ENCODE data around the gene ADGRD1.

ADGRD1 gene

DNA sequence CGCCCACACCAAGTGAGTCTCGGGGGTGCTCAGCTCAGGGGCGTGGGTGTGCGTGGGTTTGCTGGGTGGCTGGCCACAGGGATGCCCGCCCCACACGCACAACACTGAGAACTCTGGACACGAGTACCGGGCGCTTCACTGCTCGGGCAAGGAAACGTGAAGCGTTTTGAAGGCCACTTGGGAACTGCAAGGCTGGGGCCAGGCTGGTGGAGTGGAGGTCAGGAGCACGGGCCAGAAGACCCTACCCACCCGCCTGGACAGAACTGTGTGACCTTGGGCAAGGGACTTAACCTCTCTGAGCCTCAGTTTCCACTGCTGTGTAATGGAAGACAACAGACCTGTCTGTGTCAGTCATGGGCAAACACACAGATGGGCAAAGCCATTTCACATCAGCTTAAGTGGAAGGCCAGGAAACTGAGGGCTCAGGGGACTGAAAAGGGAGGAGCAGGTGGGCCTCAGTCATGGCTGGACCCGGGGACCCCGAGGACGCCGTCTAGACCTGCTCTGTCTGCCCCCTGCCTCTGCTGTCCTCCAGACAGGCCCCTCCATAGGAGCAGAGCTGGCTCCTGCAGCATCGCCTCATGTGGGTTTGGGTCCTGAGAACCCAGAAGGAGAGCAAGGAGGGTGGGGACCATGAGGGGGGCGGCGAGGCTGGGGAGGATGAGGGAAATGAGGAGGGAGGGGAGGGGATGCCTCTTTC is 52.5 kb downstream of the ADGRD1 start:
- no peak for DNase-seq (ENCODE audit: low read depth in 2 of 3, low spot score in 1 of 3)

- DNase-seq (ENCODE audit: low read depth in 2 of 3, low spot score in 1 of 3): no peak
Measured at GRCh38 chr12:131007031-131007739, 53.5 kb downstream of the ADGRD1 start.

GRCh38 chr12:131007740-131008117 is 54.0 kb downstream of the ADGRD1 start:
- no peak for DNase-seq (ENCODE audit: low read depth in 2 of 3, low spot score in 1 of 3)

GRCh38 chr12:131008131-131008912 is 54.6 kb downstream of the ADGRD1 start:
- DNase-seq (ENCODE audit: low read depth in 2 of 3, low spot score in 1 of 3): no peak

DNA sequence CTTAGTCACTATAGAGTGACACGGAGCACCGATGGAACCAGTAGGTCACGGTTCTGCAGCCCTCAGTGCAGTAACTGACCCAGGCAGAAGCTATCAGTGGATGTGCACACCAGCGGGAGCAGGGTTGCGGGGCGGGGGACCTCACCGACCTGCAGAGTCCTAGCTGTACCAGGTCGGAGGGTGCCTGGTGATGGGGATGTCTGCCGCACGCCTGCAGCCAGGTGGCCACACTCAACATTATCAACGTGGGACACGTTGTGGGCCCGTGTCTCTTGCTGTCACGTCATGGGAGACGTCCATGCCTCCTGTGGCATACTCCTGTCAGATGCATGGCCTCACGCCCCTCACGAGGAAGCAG is 55.2 kb downstream of the ADGRD1 start:
- no peak for DNase-seq (ENCODE audit: low read depth in 2 of 3, low spot score in 1 of 3)

DNA sequence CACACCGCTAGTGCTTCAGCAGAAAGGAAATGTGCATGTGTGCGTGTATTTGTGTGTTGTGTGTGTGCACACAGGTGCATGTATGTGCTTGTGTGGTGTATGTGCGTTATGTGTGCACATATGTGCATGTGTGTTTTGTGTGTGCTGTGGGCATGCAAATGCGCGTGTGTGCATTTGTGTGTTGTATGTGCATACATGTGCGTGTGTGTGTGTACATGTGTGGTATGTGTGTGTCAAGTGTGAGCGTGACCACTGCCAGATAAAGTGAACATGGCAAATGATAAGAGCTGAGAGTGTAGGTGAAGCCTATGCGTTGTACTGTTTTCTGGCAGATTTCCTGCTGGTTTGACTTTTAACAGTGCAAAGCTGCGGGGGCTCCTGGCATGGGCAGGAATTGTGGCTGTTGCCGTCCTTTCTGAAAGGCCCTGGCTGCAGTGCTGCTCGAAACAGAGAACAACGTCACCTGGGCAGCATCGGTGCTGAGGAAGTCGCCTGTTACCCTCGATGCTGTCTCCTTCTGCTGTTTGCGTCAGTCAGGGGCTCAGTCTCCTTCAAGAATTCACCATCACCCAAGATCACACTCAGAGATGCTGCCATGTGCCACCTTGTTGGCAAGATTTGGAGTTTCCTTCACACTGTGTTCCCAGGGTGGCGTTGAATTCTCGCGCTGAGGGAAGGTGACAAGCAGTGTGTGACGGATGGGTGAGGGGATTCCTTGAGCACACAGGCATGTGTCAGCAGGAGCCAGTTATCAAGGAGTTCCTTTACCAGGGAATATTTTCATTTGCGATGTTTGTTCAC is 56.1 kb downstream of the ADGRD1 start:
- no peak for DNase-seq (ENCODE audit: low read depth in 2 of 3, low spot score in 1 of 3)

GRCh38 chr12:131010396-131011131 is 56.9 kb downstream of the ADGRD1 start:
- no peak for DNase-seq (ENCODE audit: low read depth in 2 of 3, low spot score in 1 of 3)

DNA sequence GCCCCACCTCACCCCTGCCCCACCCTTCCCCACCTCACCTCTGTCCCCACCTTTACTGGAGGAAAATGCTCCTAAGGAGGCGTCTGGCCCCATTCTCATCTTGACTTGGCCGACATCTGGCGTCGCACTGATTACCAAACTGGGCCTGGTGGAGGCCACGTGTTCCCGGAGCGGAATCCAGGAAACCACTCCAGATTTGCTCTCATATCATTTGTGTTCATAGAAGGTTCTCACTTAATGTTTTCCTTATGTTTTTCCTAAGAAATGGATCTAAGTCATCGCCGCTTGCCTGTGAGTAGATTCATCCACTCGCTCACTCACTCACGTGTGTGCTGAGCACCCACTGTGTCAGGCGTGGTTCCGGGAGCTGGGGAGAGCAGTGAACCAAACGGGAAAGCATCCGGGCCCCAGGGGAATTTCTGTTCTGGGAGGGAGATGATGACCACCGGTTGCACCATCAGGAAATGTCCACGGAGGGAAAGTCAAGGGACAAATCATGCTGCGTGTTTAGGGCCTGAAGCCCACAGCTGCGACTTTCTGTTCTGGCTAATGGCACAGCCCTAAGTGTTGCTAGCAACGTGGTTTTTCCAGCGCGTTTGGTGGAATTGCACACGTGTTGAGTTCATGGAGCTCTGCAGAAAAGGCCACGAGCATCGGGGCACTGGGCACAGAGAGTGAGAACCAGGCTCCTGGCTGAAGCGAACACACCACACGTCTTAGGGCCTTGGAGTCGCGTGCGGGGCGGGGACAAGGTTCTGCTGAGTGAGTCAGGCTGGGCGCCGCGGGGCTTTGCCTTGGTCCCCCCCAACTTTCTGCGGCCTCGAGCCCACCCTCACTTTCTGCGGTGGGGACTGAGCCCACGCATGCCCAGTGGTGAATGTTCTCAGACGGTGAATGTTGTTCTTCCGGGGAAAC is 57.7 kb downstream of the ADGRD1 start:
- DNase-seq (ENCODE audit: low read depth in 2 of 3, low spot score in 1 of 3): no peak

DNA sequence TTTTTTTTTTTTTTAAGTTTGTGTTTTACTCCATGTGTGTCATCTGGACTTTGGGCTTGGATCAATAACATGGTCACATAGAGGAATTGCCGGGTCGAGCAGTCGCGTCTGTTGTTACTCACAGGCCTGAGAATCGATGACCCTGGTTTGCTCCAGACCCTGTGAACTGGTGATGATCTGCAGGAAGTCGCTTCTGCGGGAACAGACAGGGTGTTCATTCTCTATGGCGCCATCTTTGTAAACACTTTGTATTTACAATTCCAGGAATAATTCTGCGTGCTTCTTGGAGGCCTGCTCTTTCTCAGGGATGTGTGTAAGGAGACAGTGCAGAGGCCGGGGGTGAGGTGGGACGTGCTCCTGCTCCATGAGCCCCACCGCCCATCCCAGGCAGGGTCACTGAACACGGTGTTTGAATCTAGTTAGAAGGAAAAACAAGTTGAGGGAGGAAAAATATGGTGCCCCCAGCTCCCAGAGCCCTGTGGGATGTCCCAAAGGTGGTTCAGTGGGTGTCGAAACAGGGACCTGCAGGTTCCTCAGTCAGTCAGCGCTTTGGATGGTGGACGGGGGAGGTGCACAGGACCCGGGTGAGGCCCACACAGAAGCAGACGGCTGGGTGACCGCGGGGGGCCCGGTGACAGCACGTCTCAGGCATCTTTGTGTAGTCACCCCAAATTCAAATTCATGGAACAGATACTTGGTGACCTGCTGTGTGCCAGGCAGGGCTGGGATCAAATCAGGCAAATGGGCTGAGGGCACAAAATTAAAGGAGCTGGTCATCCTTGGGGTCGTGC is 58.8 kb downstream of the ADGRD1 start:
- DNase-seq (ENCODE audit: low read depth in 2 of 3, low spot score in 1 of 3): no peak

GRCh38 chr12:131013118-131013517 is 59.4 kb downstream of the ADGRD1 start:
- DNase-seq (ENCODE audit: low read depth in 2 of 3, low spot score in 1 of 3): no peak

DNA sequence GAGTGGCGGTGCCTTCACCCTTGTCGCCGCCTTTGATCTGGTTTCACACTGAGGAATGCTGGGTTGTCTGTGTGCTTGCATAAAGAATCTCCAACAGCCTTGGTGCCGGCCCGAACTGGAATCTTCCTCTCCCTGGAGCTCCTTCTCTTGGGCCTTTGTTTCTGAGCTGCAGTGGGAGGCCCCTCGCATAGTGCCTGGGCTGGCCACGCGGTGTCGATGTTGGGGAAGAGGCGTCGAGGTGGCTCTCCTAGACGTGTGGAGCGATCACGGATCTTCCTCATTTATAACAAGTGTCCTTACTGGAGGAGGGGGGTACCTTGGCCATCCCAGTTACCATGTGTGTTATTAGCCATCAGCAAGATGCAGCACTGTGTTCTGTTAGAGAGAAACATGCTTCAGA is 60.6 kb downstream of the ADGRD1 start:
- no peak for DNase-seq (ENCODE audit: low read depth in 2 of 3, low spot score in 1 of 3)

DNA sequence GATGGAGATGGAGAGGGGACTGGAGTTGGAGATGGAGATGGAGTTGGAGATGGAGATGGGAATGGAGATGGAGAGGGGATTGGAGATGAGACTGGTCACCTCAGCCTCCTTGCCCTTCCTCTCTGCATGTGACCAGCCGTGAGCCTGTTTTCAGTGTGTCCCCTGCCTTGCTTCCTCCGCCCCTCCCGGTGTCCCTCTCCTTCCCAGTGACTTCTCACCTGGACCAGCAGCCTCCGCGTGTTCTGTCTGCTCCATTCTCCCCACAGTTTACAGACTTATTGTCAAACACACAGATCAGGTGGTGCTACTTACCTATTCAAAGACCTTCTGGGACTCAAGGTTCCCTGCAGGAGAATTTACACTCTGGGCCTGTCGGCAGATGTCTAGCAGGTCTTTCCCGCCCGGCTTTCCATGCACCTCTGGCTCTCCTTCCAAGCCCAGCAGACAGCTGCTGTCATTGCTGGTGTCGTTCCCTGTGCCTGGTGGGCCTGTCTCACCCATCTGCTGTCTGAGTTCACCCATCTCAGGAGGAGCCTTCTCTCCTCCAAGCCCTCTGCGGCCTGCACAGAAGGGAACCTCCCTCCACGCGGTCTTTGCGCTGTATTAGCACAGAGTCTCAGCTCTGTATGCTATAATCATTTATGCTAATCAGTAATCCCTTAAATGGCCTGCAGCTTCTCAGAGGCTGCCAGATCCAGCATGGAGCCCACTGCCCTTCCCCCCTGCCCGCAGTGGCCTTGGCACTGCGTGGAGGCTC is 62.1 kb downstream of the ADGRD1 start:
- DNase-seq (ENCODE audit: low read depth in 2 of 3, low spot score in 1 of 3): no peak

- DNase-seq (ENCODE audit: low read depth in 2 of 3, low spot score in 1 of 3): no peak
Measured at GRCh38 chr12:131017477-131017991, 63.8 kb downstream of the ADGRD1 start.

- no peak for DNase-seq (ENCODE audit: low read depth in 2 of 3, low spot score in 1 of 3)
Measured at GRCh38 chr12:131018019-131018620, 64.4 kb downstream of the ADGRD1 start.

GRCh38 chr12:131018808-131019397 is 65.2 kb downstream of the ADGRD1 start:
- DNase-seq (ENCODE audit: low read depth in 2 of 3, low spot score in 1 of 3): no peak

GRCh38 chr12:131020326-131021153 is 66.8 kb downstream of the ADGRD1 start:
- no peak for DNase-seq (ENCODE audit: low read depth in 2 of 3, low spot score in 1 of 3)

All from stimulated activated CD4-positive, alpha-beta T cell treated with anti-CD3 and anti-CD28 coated beads, Interleukin-12 subunit alpha, Interleukin-12 subunit beta, amount 100 ng/mL, for 48 hours (primary cell).